Epithelial cell of proximal tubule (primary cell): ENCODE measurements around the gene MGA. TPM values are rescaled to one million over a fixed set of nuclear protein-coding genes. Genes with fewer than 3 reads are reported as not detected.

Experiments
- DNase-seq: peaks from one replicate; pipeline ENCODE4 v3.0.0-alpha.2; 2011; ENCODE audit warnings: low read depth
- H3K4me3 ChIP-seq: 2 replicates; pipeline ENCODE4 v1.5.1; 2011; ENCODE audit warnings: low read depth, mild to moderate bottlenecking, low read length
- total RNA-seq: library from RNA; depleted of rRNA; stranded (reverse); fragments of >200 nt; gene quantifications from 2 replicates; pipeline ENCODE4 v1.2.3, GENCODE V29; 2015
- TF ChIP-seq, protein P1 (sequence below): conservative IDR thresholded peaks from 2 replicates; pipeline ENCODE4 v1.5.1; 2012; ENCODE audit warnings: low read depth, mild to moderate bottlenecking, low read length

The MGA gene
- total RNA-seq, 1 donor from 2014 or later: 20.8 TPM

DNA sequence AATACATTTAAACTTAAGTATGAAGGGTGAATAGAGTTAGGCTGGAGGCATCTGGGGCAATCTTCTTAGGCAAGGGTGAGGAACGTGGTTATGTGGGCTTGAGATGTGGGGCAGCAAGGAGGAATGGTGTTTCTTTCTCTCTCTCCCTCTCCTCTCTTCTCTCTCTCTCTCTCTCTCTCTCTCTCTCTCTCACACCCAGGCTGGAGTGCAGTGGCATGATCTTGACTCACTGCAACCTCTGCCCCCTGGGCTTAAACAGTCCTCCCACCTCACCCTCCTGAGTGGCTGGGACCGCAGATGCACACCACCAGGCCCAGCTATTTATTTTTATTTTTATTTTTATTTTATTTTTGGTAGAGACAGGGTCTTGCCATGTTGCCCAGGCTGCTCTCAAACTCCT lies 4.0 kb upstream of the MGA start:
- no peak overlapping the region for H3K4me3 ChIP-seq
- TF ChIP-seq, protein P1, sequence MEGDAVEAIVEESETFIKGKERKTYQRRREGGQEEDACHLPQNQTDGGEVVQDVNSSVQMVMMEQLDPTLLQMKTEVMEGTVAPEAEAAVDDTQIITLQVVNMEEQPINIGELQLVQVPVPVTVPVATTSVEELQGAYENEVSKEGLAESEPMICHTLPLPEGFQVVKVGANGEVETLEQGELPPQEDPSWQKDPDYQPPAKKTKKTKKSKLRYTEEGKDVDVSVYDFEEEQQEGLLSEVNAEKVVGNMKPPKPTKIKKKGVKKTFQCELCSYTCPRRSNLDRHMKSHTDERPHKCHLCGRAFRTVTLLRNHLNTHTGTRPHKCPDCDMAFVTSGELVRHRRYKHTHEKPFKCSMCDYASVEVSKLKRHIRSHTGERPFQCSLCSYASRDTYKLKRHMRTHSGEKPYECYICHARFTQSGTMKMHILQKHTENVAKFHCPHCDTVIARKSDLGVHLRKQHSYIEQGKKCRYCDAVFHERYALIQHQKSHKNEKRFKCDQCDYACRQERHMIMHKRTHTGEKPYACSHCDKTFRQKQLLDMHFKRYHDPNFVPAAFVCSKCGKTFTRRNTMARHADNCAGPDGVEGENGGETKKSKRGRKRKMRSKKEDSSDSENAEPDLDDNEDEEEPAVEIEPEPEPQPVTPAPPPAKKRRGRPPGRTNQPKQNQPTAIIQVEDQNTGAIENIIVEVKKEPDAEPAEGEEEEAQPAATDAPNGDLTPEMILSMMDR: no peak
- no peak for DNase-seq

GRCh38 chr15:41658689-41659088 lies 1.5 kb upstream of the MGA start:
- TF ChIP-seq, protein P1: no peak
- no peak for DNase-seq
- H3K4me3 ChIP-seq: no peak overlapping the region

DNA sequence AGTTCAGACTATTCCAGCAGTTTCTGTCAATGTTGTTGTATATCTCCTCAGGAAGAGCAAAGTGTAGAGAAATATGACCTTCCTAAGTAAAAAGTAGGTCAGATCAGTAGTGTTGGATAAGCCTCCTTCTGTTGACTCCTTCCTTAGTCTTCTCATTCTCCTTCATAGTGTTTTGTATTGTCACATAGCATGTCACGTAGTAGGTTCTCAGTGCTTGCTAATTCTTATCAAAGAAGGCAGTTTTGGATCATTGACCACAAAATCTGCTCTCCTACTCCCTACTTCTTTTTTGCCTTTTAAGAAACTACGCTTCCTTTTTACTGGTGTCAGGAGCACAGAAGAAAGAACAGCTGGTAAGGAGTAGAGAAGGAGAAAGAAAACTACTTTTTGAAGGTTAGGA lies 1.0 kb upstream of the MGA start:
- no peak overlapping the region for H3K4me3 ChIP-seq
- TF ChIP-seq, protein P1: no peak
- no peak for DNase-seq

- TF ChIP-seq, protein P1: no peak
- no peak for DNase-seq
- peak overlapping the region; percentile 60 for H3K4me3 ChIP-seq
Observed at GRCh38 chr15:41659855-41660234, 360 bp upstream of the MGA start.

DNA sequence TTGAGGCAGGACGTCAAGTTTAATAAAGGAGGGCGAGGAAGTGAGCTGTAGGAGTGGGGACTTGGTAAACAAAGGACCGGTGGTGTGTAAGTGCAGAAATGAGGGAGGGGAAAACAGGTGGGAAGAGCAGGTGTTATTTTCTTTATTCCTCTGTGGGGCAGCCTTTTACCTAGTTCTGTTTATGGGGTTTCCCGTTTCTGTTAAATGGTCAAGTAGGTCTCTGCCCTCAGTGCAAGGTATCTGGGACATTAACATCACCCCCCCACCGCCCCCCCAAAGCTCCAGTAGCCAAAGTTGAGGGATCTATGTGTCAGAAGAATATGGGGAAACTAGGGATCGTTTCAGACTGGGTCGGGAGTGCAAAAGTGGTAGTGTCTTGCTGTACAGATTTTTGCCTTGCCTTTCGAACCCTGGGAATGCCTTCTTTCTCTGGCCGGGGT lies 893 bp downstream of the MGA start:
- no peak for DNase-seq
- peak overlapping the region; percentile 60 for H3K4me3 ChIP-seq
- TF ChIP-seq, protein P1: no peak

DNA sequence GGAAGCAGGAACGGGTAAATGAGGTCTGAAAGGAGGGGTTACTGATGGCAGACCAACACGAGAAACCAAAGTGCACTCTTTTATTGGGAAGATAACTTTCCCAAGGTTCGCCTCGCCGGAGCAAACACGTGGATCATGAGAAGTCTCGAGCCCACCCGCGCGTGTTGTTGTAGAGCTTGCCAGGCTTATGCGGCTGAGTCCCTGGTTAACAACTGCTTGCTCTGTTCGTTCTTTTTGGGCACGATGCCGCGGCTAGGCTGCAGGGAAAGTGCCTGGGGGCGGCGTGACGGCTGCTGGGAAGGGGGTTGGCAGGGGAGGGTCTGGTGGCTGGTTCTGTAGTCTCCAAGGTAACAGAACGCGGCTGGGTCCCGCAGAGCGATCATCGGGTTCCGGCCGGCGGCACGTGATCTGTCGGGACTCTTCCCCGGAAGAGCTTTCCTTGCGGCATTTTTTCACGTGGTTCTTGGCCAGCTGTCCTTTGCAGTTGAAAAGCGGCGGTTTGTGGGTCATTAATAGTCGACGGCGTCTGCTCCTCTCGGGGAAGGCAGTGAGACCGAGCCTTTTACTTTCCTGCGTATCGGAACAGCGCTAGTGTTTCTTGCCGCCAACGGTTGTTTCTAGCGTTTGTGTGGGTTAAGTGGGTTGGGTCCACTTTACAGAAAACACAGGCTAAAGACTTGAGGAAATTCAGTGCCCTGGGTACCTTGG lies 1.5 kb downstream of the MGA start:
- no peak for DNase-seq
- TF ChIP-seq, protein P1: no peak
- peak overlapping the region; percentile 60 for H3K4me3 ChIP-seq

GRCh38 chr15:41666353-41666920 lies 6.2 kb downstream of the MGA start:
- no peak for DNase-seq
- no peak overlapping the region for H3K4me3 ChIP-seq
- TF ChIP-seq, protein P1: no peak
